GM10266 (cell line): ENCODE results near the gene C7orf25.

Experiments used
- DNase-seq: peaks from one replicate; pipeline ENCODE4 v3.0.0; 2012; ENCODE audit errors: extremely low spot score
- TF ChIP-seq, protein P1 (sequence below): IDR thresholded peaks from 2 replicates; pipeline ENCODE4 v1.5.1; 2012; ENCODE audit warnings: mild to moderate bottlenecking, low read depth; ENCODE audit not compliant: control insufficient read depth, insufficient read depth; ENCODE audit errors: missing control alignments

The C7orf25 gene

DNA sequence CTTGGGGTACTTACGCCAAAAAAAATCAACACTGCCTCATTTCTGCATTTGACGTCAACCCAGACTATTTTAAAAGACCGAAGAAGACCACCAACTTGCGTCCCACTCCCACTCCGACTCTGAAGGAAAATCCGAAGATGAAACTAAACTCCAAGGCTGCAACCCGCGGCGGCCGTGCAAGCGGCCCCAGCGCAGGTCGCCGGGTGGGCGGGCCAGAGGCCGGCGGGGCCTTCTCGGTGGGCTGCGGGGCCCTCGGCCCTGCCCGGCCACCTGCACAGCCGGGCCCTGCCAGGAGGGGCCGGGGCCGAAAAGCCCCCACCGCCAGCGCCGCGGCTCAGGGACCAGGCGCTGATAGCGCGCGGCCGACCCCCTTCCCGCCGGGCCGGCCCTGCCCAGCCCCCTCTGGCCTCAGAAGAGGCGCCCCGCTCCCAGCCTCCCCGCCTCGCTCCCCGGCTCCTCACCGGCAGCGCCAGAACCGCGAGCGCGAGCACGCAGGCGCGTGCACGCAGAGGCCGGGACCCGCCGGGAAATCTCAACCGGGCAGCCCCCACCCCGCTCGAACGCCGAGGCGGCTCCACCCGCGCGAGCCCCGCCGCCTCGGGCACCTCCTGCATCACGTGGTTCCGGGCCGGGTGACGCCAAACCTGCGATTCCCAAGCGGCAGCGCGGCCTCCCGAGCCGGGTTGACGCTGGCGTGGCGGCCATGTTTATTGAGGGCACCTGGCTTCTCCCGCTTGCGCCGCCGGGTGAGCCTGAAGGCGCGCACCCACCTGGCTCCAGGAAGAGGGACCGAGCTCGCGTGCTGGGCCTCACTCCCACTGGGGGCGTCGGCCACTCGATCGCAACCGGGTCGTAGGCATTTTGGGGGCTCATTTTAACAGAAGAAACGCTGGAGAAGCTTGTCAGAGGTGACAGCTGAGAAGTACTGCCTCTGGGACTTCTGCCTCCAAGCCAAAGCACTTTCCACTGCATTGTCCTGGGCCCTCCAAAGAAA is at the start of gene C7orf25:
C7orf25 (minus strand) TSS at position 617 of the 994 bp plus-strand sequence. CDS start 1,170 bp downstream, outside the sequence.
- DNase-seq = peak; percentile 95
- TF ChIP-seq, protein P1, sequence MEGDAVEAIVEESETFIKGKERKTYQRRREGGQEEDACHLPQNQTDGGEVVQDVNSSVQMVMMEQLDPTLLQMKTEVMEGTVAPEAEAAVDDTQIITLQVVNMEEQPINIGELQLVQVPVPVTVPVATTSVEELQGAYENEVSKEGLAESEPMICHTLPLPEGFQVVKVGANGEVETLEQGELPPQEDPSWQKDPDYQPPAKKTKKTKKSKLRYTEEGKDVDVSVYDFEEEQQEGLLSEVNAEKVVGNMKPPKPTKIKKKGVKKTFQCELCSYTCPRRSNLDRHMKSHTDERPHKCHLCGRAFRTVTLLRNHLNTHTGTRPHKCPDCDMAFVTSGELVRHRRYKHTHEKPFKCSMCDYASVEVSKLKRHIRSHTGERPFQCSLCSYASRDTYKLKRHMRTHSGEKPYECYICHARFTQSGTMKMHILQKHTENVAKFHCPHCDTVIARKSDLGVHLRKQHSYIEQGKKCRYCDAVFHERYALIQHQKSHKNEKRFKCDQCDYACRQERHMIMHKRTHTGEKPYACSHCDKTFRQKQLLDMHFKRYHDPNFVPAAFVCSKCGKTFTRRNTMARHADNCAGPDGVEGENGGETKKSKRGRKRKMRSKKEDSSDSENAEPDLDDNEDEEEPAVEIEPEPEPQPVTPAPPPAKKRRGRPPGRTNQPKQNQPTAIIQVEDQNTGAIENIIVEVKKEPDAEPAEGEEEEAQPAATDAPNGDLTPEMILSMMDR = peak; percentile 18

DNA sequence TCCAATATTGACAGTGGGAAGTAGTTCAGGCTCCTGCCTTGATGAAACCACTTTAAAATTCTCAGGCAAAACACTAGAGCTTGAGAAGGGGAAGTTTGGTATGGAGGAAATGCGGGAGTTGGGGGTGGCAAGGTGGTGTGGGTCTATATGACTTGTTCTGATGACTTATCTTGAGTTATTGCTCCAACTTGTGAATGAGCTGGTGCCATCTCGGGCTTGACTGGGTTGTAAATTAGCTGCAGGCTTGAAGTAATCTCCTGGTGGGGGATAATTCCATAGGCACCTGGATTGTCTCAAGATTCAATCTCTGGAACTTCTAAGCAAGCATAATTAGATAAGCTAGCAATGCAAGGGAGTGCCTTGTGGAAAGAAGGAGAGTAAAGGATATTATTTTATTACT is 49.3 kb upstream of the C7orf25 start:
- TF ChIP-seq, protein P1 = no peak
- no peak for DNase-seq

DNA sequence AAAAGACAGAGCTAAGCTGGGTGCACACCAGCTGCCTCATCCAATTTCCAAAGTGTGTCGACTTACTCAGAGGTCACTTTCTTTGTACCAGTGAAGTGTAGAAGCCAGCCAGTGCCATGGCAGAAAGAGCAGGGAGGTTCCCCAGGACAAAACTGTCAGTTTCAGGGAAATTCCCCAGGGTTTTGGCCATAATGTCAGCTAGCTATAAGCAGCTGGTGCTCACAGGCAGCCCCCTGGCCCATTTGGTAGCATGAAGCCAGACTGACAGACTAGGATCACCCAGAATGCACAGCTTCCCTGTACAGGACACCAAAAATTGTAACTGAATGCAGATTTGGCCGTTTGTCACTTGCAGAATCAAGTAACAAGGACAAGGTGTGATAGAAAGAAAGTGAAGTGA is 48.9 kb upstream of the C7orf25 start:
- DNase-seq = peak; percentile 20
- TF ChIP-seq, protein P1 = no peak

DNA sequence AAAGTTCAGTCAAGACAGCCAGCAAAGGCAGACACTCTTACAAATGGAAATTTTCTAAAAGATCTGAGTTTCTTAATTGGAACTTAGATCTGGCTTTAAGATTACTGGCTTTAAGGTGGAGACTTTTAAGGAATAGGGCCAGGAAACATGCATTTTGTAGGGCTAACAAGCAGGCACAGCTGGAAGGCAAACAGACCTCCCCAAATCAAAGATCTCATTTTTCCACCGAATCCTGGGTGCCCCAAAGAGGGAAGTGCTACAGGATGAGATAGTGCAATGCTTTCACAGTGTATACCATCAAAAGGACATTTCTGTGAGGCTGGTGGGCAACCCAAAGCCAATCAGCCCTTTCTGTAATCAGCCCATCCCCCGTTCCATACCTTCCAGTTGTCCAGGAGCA is 47.7 kb upstream of the C7orf25 start:
- TF ChIP-seq, protein P1 = no peak
- no peak for DNase-seq

DNA sequence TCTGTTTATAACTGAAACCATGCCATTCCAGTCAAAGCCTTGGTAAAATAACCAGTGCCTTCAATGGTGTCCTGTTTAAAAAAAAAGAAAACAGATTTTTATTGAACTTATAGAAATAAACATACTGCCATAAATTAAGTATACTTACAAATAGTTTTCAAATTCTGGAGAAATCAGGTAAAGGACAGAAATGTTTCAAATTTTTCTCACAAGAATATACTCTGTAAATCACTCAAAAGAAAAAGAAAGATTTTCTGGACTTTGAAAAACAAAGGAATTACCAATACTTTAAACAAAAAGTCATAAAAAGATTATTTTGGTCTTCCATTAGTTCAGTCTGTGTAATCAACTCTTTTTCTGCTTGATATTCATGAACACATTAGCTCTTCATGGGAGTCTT is 44.2 kb upstream of the C7orf25 start:
- TF ChIP-seq, protein P1 = no peak
- DNase-seq = no peak

DNA sequence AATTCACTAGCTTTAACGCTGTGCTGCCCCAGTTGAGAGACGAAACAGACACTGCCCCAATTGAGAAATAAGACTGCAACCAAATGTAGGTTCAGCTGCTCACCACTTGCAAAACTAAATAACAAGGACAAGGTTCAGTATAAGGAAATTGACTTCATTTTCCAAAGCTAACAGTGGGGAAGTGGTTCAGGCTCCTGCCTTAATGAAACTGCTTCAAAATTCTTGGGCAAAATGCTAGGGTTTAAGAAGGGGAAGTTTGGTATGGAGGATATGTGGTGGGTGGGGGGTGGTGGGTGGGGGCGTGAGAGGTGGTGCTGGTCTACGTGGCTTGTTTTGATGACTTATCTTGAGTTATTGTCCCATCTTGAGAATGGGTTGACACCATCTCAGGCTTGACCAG is 42.1 kb upstream of the C7orf25 start:
- TF ChIP-seq, protein P1 = no peak
- DNase-seq = no peak

DNA sequence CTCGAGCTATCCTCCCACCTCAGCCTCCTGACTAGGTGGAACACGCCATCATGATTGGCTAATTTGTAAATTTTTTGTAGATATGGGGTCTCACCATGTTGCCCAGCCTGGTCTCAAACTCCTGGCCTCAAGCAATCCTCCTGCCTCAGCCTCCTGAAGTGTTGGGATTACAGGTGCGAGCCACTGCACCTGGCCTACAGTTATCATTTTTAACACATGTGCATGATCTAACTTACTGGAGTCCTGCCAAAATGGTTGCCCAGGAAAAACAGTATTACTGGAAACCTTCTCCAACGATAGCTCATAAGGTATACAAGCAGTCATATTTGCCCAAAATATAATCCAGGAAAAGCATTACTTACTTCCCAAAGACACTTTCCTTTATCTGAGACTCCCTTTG is 40.5 kb upstream of the C7orf25 start:
- DNase-seq = no peak
- TF ChIP-seq, protein P1 = no peak
